DMS114 treated with DMSO at 0.1 percent for 48 hours (cell line): ENCODE results near the gene MEIG1.
A peak's percentile ranks its signal among the peaks of the same experiment; 100 is the strongest.
"Not testable (repeated sequence)": the region's sequence is repeated elsewhere in the genome, so short reads cannot be mapped to it uniquely, and the experiment has no call there.

Experiments used
- DNase-seq: peaks from one replicate; lab custom pipeline; 2025; ENCODE audit not compliant: unreplicated experiment; lab: John Stamatoyannopoulos, UW

MEIG1 gene

GRCh38 chr10:14959221-14960057, at the start of gene MEIG1:
Gene MEIG1, plus strand, starts transcription at chr10:14959388. Its CDS starts 7,081 bp downstream, at chr10:14966469.
- DNase-seq = peak; percentile 92

GRCh38 chr10:14910953-14911352, 48.2 kb upstream of the MEIG1 start:
- no peak for DNase-seq

GRCh38 chr10:14911801-14912200, 47.4 kb upstream of the MEIG1 start:
- DNase-seq = no peak

GRCh38 chr10:14916600-14916999, 42.6 kb upstream of the MEIG1 start:
- DNase-seq = no peak

- DNase-seq = no peak
These were observed 41.4 kb upstream of the MEIG1 start for GRCh38 chr10:14917827-14918226.

GRCh38 chr10:14918964-14919363, 40.2 kb upstream of the MEIG1 start:
- no peak for DNase-seq

GRCh38 chr10:14924013-14924412, 35.2 kb upstream of the MEIG1 start:
- no peak for DNase-seq

GRCh38 chr10:14925268-14925667, 33.9 kb upstream of the MEIG1 start:
- no peak for DNase-seq

GRCh38 chr10:14926061-14926470, 33.1 kb upstream of the MEIG1 start:
- DNase-seq = no peak

GRCh38 chr10:14926722-14927416, 32.3 kb upstream of the MEIG1 start:
- no peak for DNase-seq

- DNase-seq = no peak
These were observed 28.6 kb upstream of the MEIG1 start for GRCh38 chr10:14930610-14931009.

- no peak for DNase-seq
These were observed 22.6 kb upstream of the MEIG1 start for GRCh38 chr10:14936584-14936983.

GRCh38 chr10:14938971-14939370, 20.2 kb upstream of the MEIG1 start:
- DNase-seq = not testable (repeated sequence)

- not testable (repeated sequence) for DNase-seq
These were observed 16.8 kb upstream of the MEIG1 start for GRCh38 chr10:14942147-14942949.

GRCh38 chr10:14942950-14943338, 16.2 kb upstream of the MEIG1 start:
- DNase-seq = not testable (repeated sequence)

GRCh38 chr10:14945108-14945507, 14.1 kb upstream of the MEIG1 start:
- DNase-seq = no peak

GRCh38 chr10:14947268-14947667, 11.9 kb upstream of the MEIG1 start:
- DNase-seq = no peak

GRCh38 chr10:14949291-14949690, 9.9 kb upstream of the MEIG1 start:
- no peak for DNase-seq

GRCh38 chr10:14952851-14953423, 6.3 kb upstream of the MEIG1 start:
- no peak for DNase-seq

GRCh38 chr10:14953424-14954000, 5.7 kb upstream of the MEIG1 start:
- DNase-seq = peak; percentile 45
